Neural cell (in vitro differentiated cells): Measurements from ENCODE around the gene PDPN. TPM values are rescaled to one million over a fixed set of nuclear protein-coding genes. Genes with fewer than 3 reads are reported as not detected.

Experiments
- H2AFZ ChIP-seq: fragments of 200-600, 300-800 bp; sonication (generic), shearing (Covaris generic); 2 replicates; pipeline ENCODE4 v1.6.0; 2014; ENCODE audit warnings: low read depth, mild to moderate bottlenecking, antibody characterized with exemption, low read length, moderate library complexity
- H3F3A ChIP-seq: fragments of 200-600 bp; shearing (Covaris generic); 2 replicates; pipeline ENCODE4 v1.6.1; 2016; ENCODE audit warnings: mild to moderate bottlenecking, moderate library complexity, mixed read lengths, antibody characterized with exemption, low read length; ENCODE audit not compliant: insufficient read depth, poor library complexity, severe bottlenecking
- H3K27ac ChIP-seq: fragments of 200-600, 300-800 bp; sonication (generic), shearing (Covaris generic); 2 replicates; pipeline ENCODE4 v1.5.1; 2014; ENCODE audit warnings: mild to moderate bottlenecking, low read length, moderate library complexity
- H3K27me3 ChIP-seq: fragments of 300-800, 200-600 bp; sonication (generic), shearing (Covaris generic); 2 replicates; pipeline ENCODE4 v1.6.0; 2014; ENCODE audit warnings: mild to moderate bottlenecking, low read depth, low read length, moderate library complexity; ENCODE audit not compliant: insufficient read depth
- H3K36me3 ChIP-seq: fragments of 300-800, 200-600 bp; sonication (generic), shearing (Covaris generic); 2 replicates; pipeline ENCODE4 v1.5.1; 2014; ENCODE audit warnings: mild to moderate bottlenecking, antibody characterized with exemption, low read length, moderate library complexity; ENCODE audit not compliant: insufficient read depth
- H3K4me2 ChIP-seq: fragments of 300-800, 200-600 bp; sonication (generic), shearing (Covaris generic); 2 replicates; pipeline ENCODE4 v1.6.0; 2014; ENCODE audit warnings: mild to moderate bottlenecking, low read length
- H3K4me3 ChIP-seq: fragments of 300-800, 200-600 bp; sonication (generic), shearing (Covaris generic); 2 replicates; pipeline ENCODE4 v1.5.1; 2014; ENCODE audit warnings: mild to moderate bottlenecking, low read length, moderate library complexity
- H3K79me2 ChIP-seq: fragments of 200-600 bp; shearing (Covaris generic); replicated peaks from 2 replicates; pipeline ENCODE4 v1.6.0; 2014; ENCODE audit warnings: mild to moderate bottlenecking, low read length, moderate library complexity; ENCODE audit not compliant: insufficient read depth
- H3K9ac ChIP-seq: fragments of 300-800, 200-600 bp; sonication (generic), shearing (Covaris generic); 2 replicates; pipeline ENCODE4 v1.6.1; 2016; ENCODE audit warnings: mild to moderate bottlenecking, low read length, mixed read lengths
- H3K9me2 ChIP-seq: fragments of 200-600 bp; shearing (Covaris generic); 2 replicates; pipeline ENCODE4 v1.6.1; 2016; ENCODE audit warnings: mild to moderate bottlenecking, low read length, mixed read lengths; ENCODE audit not compliant: insufficient read depth
- H3K9me3 ChIP-seq: fragments of 200-600, 300-800 bp; sonication (generic), shearing (Covaris generic); 2 replicates; pipeline ENCODE4 v1.6.1; 2016; ENCODE audit warnings: mild to moderate bottlenecking, mixed run types, low read length, moderate library complexity, mixed read lengths
- H4K20me1 ChIP-seq: fragments of 200-600 bp; shearing (Covaris generic); 2 replicates; pipeline ENCODE4 v1.6.1; 2016; ENCODE audit warnings: mild to moderate bottlenecking, mixed run types; ENCODE audit not compliant: insufficient read depth
- EP300 ChIP-seq: fragments of 450-650 bp; conservative IDR thresholded peaks from 2 replicates; pipeline ENCODE4 v1.6.1; 2014; ENCODE audit warnings: antibody characterized with exemption, mild to moderate bottlenecking, moderate library complexity; ENCODE audit not compliant: poor library complexity, severe bottlenecking
- EZH2 ChIP-seq: fragments of 200-600, 300-800 bp; shearing (Covaris generic), sonication (generic); IDR thresholded peaks from 2 replicates; pipeline ENCODE4 v1.6.1; 2014; ENCODE audit warnings: antibody characterized with exemption, low read length, borderline replicate concordance, mild to moderate bottlenecking; ENCODE audit not compliant: insufficient read depth, poor library complexity, severe bottlenecking
- MXI1 ChIP-seq: fragments of 450-650 bp; conservative IDR thresholded peaks from 2 replicates; pipeline ENCODE4 v1.6.1; 2014; ENCODE audit warnings: antibody characterized with exemption, mild to moderate bottlenecking; ENCODE audit not compliant: poor library complexity, severe bottlenecking
- POLR2AphosphoS5 ChIP-seq: IDR thresholded peaks from 2 replicates; pipeline ENCODE4 v1.6.1; 2012
- RAD21 ChIP-seq: fragments of 450-650 bp; conservative IDR thresholded peaks from 2 replicates; pipeline ENCODE4 v1.6.1; 2014; ENCODE audit warnings: antibody characterized with exemption, mild to moderate bottlenecking, moderate library complexity
- SMC3 ChIP-seq: fragments of 450-650 bp; conservative IDR thresholded peaks from 2 replicates; pipeline ENCODE4 v1.6.1; 2014; ENCODE audit warnings: antibody characterized with exemption, mild to moderate bottlenecking, moderate library complexity; ENCODE audit not compliant: poor library complexity
- TAF1 ChIP-seq: IDR thresholded peaks from 2 replicates; pipeline ENCODE4 v1.6.1; 2012; ENCODE audit warnings: low read depth
- polyA plus RNA-seq: library from polyadenylated mRNA; depleted of rRNA; stranded (reverse); fragments of >200 nt; gene quantifications from 2 replicates; pipeline ENCODE4 v1.2.3, GENCODE V29; 2014
- TF ChIP-seq, protein P1 (sequence below): IDR thresholded peaks from 2 replicates; pipeline ENCODE4 v1.6.1; 2012; ENCODE audit warnings: borderline replicate concordance
- TF ChIP-seq, protein P2 (sequence below): fragments of 450-650 bp; IDR thresholded peaks from 2 replicates; pipeline ENCODE4 v1.5.1; 2014; ENCODE audit warnings: antibody characterized with exemption, mild to moderate bottlenecking, moderate library complexity; ENCODE audit not compliant: poor library complexity, severe bottlenecking

PDPN gene
- polyA plus RNA-seq, 1 donor from 2014 or later = 0.63 TPM

DNA sequence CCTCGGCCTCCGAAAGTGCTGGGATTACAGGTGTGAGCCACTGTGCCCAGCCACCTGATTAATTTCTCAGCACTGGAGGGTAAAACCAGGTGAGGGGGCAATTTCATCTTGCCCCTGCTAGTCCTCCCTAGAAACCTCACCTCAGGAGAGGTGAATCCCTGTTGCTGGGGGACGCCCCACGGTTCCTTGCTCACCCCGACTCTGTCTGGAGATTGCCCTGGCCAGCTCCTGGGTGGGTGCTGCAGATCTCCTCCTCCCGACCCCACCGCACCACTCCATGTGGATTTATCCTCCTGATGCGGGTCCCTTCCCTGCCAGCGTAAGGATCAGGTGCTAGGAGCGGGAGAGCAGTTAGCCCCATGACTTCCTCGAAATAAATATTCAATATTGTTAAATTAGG is 34.9 kb downstream of the PDPN start:
- TF ChIP-seq TAF1 (no peak), RAD21 (no peak), POLR2AphosphoS5 (no peak)
- no peak overlapping the region for H3K27ac ChIP-seq
- H3K9me3 ChIP-seq = no peaks in the 10 kb centered on the region

DNA sequence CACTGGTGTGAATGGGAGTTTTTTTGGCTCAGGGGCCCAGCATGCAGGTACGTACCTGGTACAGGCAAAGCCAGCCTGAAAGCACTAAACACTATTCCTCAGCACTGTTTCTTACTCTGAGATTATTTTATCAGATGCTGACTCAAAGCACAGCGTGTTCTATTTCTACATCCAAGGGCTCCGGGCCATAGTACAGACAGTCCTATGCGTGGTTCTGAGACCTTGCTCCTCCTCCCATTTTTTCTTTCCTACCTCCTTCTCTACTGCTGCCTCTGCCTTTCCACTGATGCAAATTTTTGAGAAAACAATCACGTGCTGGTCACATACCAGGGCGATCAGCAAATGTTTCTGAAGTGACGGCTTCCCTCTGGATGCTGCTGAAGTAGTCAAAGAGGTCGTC is 36.3 kb downstream of the PDPN start:
- no peak overlapping the region for H3K4me3 ChIP-seq
- no peaks in the 10 kb centered on the region for H3K36me3 ChIP-seq
- no peaks in the 10 kb centered on the region for H3F3A ChIP-seq
- no peak overlapping the region for H3K9ac ChIP-seq
- H3K9me3 ChIP-seq = no peaks in the 10 kb centered on the region
- H2AFZ ChIP-seq = no peak overlapping the region
- H4K20me1 ChIP-seq = no peaks in the 10 kb centered on the region
- no peaks in the 10 kb centered on the region for H3K79me2 ChIP-seq
- no peaks in the 10 kb centered on the region for H3K9me2 ChIP-seq
- TF ChIP-seq EP300 (no peak), POLR2AphosphoS5 (no peak), EZH2 (no peak), RAD21 (no peak), MXI1 (no peak), SMC3 (no peak), TAF1 (no peak)
- TF ChIP-seq, protein P1, sequence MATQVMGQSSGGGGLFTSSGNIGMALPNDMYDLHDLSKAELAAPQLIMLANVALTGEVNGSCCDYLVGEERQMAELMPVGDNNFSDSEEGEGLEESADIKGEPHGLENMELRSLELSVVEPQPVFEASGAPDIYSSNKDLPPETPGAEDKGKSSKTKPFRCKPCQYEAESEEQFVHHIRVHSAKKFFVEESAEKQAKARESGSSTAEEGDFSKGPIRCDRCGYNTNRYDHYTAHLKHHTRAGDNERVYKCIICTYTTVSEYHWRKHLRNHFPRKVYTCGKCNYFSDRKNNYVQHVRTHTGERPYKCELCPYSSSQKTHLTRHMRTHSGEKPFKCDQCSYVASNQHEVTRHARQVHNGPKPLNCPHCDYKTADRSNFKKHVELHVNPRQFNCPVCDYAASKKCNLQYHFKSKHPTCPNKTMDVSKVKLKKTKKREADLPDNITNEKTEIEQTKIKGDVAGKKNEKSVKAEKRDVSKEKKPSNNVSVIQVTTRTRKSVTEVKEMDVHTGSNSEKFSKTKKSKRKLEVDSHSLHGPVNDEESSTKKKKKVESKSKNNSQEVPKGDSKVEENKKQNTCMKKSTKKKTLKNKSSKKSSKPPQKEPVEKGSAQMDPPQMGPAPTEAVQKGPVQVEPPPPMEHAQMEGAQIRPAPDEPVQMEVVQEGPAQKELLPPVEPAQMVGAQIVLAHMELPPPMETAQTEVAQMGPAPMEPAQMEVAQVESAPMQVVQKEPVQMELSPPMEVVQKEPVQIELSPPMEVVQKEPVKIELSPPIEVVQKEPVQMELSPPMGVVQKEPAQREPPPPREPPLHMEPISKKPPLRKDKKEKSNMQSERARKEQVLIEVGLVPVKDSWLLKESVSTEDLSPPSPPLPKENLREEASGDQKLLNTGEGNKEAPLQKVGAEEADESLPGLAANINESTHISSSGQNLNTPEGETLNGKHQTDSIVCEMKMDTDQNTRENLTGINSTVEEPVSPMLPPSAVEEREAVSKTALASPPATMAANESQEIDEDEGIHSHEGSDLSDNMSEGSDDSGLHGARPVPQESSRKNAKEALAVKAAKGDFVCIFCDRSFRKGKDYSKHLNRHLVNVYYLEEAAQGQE = no peak
- TF ChIP-seq, protein P2, sequence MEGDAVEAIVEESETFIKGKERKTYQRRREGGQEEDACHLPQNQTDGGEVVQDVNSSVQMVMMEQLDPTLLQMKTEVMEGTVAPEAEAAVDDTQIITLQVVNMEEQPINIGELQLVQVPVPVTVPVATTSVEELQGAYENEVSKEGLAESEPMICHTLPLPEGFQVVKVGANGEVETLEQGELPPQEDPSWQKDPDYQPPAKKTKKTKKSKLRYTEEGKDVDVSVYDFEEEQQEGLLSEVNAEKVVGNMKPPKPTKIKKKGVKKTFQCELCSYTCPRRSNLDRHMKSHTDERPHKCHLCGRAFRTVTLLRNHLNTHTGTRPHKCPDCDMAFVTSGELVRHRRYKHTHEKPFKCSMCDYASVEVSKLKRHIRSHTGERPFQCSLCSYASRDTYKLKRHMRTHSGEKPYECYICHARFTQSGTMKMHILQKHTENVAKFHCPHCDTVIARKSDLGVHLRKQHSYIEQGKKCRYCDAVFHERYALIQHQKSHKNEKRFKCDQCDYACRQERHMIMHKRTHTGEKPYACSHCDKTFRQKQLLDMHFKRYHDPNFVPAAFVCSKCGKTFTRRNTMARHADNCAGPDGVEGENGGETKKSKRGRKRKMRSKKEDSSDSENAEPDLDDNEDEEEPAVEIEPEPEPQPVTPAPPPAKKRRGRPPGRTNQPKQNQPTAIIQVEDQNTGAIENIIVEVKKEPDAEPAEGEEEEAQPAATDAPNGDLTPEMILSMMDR = no peak
- H3K27me3 ChIP-seq = no peaks in the 10 kb centered on the region
- no peak overlapping the region for H3K27ac ChIP-seq
- no peak overlapping the region for H3K4me2 ChIP-seq

More for the DNA sequence above, 34.9 kb downstream of the PDPN start:
- H3K79me2 ChIP-seq = no peaks in the 10 kb centered on the region
- no peaks in the 10 kb centered on the region for H3F3A ChIP-seq
- no peak overlapping the region for H2AFZ ChIP-seq
- H4K20me1 ChIP-seq = no peaks in the 10 kb centered on the region
- H3K36me3 ChIP-seq = no peaks in the 10 kb centered on the region
- H3K4me3 ChIP-seq = no peak overlapping the region
- H3K9me2 ChIP-seq = no peaks in the 10 kb centered on the region
- H3K27me3 ChIP-seq = no peaks in the 10 kb centered on the region
- no peak overlapping the region for H3K4me2 ChIP-seq
- H3K9ac ChIP-seq = no peak overlapping the region

DNA sequence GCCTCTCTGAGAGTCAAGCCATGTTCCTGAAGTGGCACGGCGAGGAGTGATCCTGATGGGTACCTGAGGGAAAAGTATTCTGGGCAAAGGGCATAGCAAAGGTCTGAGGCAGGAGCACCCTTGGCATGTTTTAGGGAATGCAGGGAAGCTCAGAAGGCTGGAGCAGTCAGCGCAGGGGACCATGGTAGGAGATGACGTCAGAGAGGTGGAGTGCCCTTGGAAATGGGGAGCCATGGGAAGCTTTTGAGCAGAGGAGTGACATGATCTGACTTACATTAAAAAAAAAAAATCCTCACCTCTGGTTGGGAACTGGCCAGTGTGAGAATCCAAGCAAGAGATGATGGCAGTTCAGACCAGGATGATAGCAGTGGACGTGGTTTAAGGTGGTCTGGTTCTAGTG is 37.2 kb downstream of the PDPN start:
- TF ChIP-seq TAF1 (no peak), SMC3 (no peak), EP300 (no peak), POLR2AphosphoS5 (no peak), RAD21 (no peak), EZH2 (no peak), MXI1 (no peak)
- TF ChIP-seq, protein P1 = no peak
- TF ChIP-seq, protein P2 = no peak
- no peak overlapping the region for H3K27ac ChIP-seq
- H3K27me3 ChIP-seq = no peaks in the 10 kb centered on the region

More for the DNA sequence above, 37.2 kb downstream of the PDPN start:
- H3K9me2 ChIP-seq = no peaks in the 10 kb centered on the region
- H4K20me1 ChIP-seq = no peaks in the 10 kb centered on the region
- H3F3A ChIP-seq = no peaks in the 10 kb centered on the region
- no peaks in the 10 kb centered on the region for H3K9me3 ChIP-seq
- no peak overlapping the region for H3K9ac ChIP-seq
- no peaks in the 10 kb centered on the region for H3K79me2 ChIP-seq
- H2AFZ ChIP-seq = no peak overlapping the region
- no peaks in the 10 kb centered on the region for H3K36me3 ChIP-seq
- H3K4me2 ChIP-seq = no peak overlapping the region
- no peak overlapping the region for H3K4me3 ChIP-seq
